GM21825 (cell line): Measurements from ENCODE around the gene N4BP2.
"Not testable (repeated sequence)": the region's sequence is repeated elsewhere in the genome, so short reads cannot be mapped to it uniquely, and the experiment has no call there.

Source experiments
- ATAC-seq: cut with Tn5 transposase; IDR thresholded peaks from one replicate; pipeline ENCODE4 v1.9.1; 2021; ENCODE audit warnings: mild to moderate bottlenecking, moderate library complexity; ENCODE audit not compliant: unreplicated experiment

N4BP2 gene

DNA sequence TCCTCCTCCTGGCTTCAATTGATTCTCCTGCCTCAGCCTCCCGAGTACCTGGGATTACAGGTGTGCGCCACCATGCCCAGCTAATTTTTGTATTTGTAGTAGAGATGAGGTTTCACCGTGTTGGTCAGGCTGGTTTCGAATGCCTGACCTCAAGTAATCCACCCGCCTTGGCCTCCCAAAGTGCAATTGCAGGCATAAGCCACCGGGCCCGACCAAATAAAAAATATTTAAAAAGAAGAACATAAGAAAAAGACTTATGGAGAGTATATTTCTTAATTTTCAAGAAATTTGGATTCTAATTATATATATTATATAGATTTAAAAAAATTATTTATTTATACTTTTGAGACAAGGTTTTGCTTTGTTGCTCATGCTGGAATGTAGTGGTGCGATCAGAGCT, 29.8 kb downstream of the N4BP2 start:
- no peak for ATAC-seq

DNA sequence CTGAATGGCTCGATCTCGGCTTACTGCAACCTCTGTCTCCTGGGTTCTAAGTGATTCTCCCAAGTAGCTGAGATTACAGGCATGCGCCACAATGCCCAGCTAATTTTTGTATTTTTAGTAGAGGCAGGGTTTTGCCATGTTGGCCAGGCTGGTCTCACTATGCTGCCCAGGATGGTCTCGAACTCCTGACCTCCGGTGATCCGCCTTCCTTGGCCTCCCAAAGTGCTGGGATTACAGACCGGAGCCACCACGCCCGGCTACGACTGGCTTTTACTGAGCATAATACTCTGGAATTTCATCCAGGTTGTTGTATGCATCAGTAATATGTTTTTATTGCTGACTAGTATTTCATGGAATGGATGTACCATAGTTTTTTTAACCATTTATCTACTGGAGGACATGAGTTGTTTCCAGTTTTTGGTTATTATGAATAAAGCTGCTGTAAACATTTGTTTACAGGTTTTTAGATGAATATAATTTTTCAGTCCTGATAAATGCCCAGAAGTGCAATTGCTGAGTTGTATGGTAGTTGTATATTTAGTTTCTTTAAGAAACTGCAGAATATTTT, 31.2 kb downstream of the N4BP2 start:
- no peak for ATAC-seq

DNA sequence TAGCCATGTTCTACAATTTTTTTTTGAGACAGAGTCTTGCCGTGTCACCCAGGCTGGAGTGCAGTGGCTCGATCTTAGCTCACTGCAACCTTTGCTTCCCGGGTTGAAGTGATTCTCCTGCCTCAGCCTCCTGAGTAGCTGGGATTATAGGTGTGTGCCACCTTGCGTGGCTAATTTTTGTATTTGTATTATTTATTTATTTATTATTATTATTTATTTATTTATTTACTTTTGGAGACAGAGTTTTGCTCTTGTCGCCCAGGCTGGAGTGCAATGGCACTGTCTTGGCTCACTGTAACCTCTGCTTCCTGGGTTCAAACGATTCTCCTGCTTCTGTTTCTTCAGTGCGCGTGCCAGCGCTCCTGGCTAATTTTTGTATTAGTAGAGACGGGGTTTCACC, 36.8 kb downstream of the N4BP2 start:
- not testable (repeated sequence) for ATAC-seq

DNA sequence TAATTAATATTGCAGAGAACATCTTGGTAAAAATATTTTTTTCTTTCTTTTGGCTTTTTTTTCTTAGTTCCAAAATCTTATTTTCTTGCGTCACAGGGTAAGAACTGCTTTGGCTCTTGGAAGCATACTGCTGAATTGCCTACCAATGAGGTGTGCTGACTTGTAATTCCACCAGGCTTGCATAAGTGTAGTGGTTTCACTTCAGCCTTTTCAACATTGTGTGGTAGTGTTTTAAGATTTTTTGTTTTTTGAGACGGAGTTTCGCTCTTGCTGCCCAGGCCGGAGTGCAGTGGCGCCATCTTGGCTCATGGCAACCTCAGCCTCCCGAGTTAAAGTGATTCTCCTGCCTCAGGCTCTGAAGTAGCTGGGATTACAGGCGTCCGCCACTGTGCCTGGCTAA, 42.4 kb downstream of the N4BP2 start:
- no peak for ATAC-seq

DNA sequence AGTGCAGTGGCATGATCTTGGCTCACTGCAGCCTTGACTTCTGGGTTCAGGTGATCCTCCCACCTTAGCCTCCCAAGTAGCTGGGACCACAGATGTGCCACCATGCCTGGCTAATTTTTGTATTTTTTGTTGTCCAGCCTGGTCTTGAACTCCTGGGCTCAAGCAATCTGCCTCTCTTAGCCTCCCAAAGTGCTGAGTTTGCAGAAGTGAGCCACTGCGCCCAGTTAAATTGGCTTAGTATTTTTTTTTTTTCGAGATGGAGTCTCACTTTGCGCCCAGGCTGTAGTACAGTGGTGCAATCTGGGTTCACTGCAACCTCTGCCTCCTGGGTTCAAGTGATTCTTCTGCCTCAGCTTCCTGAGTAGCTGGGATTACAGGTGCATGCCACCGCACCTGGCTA, 50.5 kb downstream of the N4BP2 start:
- not testable (repeated sequence) for ATAC-seq

DNA sequence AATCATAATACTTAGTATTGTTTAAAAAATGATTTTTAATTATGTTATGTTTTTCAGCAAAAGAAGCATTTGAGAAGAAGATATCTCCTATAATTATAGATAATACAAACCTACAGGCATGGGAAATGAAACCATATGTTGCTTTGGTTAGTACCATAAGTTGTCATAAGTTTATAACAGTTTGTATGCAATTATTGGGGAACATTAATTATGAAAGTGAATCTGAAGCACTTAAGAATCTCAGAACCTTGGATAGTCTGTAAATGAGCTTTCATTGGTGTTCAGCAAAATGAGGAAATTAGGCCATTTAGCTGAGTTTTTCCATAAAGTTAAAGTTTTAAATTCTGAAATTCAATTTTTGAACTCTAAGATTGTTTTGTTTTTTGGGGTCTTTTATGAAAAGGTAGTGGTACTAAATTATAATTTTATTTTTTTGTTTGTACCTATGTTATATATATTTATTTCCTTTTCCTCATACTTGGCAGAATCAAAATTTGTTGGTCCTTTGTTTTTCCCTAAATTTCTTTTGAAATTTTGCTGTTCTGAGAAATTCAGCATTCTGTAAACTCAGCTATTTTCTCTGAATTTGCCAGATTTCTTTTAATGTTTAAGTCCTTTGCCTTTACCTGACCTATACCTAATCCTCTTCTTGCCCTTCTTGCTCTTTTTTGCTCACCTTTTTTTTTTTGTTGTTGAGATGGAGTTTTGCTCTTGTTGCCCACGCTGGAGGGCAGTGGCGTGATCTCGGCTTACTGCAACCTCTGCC, 55.6 kb downstream of the N4BP2 start:
- no peak for ATAC-seq

DNA sequence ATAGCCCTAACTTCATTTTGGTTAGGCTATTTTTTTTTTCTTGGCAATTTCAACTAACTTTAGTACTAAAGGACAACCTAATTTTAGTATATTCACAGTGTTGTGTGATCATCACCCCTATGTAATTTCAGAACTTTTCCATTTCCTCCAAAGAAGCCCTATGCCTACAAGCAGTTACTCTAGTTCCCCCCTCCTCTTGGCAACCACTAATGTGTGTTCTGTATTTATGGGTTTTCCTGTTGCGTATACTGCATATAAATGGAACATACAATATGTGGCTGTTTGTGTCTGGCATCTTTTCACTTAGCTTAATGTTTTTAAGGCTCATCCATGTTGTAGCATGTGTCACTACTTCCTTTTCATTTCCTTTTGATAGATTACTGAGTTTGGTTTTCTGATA, 57.6 kb downstream of the N4BP2 start:
- ATAC-seq, result no peak

DNA sequence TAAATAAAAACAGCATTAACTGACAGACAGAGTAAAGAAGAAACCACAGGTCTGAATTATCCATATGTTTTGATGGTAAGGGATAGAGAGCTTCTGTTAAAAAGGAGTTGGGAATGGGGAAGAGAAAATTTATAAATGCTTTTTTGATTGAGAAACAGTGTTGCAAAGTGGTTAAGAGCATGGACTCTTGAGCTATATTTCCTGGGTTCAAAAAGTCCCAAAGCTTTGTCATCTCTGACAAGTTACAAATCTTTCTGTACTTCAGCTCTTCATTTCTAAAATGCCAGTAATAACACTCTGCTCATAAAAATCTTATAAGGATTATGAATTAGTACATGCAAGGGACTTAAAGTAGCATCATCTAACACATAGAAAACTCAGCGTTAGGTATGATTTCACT, 62.2 kb downstream of the N4BP2 start:
- ATAC-seq, result no peak

DNA sequence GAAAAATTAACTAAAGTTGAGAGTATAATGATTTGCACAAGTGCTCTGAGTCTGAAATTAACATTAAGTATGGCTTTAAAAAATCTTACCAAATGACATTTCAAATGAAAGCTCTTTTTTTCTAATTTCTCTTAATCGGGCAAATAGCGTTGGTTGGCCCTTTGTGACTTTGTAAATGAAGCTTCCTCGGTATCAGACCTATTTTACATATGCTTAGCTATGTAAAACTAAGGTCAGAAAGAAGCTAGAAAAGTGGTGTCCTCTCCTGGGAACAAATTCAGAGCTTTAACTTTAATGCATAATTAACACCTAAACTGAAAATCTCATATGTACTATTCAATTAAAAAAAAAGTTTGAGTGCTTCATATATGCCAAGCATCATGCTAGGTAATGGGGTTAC, 62.7 kb downstream of the N4BP2 start:
- ATAC-seq, result no peak

DNA sequence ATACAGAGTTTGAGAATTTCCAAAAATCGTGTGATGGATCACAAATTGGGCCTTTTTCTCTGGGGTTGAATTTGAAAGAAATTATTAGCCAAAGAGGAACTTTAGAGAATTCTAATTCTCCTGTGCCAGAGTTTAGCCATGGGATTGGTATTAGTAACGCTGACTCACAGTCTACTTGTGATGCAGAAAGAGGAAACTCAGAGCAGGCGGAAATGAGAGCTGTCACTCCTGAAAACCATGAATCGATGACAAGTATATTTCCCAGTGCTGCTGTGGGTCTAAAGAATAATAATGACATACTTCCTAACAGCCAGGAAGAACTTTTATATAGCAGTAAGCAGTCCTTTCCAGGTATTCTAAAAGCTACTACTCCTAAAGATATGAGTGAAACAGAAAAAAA, 64.9 kb downstream of the N4BP2 start:
- ATAC-seq, result no peak

DNA sequence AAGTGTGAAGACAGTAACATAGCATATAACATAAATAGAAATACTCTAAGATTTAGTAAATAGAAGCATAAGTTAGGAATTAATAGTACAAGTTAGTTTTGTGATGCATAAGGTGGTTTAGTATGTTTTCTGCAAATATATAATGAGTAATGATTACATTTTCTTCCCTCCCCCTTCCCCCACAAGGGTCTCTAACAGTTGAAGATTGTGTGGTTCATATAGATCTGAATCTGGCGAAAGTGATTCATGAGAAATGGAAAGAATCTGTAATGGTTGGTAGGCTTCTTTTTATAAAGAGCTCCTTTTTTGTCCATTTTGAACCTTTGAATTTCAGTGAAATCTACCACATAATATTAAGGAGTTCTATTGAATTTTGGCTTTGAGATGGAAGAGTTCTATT, 66.3 kb downstream of the N4BP2 start:
- ATAC-seq, result no peak

DNA sequence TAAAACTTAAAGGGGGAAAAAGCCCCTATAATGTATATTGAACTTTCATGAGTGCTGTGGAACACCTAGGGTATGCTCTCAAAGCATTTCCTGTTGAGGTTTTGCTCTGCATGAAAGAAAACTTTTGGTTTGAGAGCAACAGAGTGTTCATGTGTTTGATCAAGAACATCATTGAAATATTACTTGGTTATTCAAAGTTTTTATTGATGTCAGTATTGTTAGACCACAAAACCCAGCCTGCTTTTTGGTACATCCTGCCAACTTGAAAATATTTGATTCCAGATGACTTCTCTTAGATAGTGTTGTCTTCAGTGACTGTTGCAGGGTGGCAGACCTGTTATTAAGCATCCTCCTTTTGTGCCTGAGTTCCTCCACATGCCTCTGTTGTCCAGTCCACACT, 68.0 kb downstream of the N4BP2 start:
- ATAC-seq, result no peak

DNA sequence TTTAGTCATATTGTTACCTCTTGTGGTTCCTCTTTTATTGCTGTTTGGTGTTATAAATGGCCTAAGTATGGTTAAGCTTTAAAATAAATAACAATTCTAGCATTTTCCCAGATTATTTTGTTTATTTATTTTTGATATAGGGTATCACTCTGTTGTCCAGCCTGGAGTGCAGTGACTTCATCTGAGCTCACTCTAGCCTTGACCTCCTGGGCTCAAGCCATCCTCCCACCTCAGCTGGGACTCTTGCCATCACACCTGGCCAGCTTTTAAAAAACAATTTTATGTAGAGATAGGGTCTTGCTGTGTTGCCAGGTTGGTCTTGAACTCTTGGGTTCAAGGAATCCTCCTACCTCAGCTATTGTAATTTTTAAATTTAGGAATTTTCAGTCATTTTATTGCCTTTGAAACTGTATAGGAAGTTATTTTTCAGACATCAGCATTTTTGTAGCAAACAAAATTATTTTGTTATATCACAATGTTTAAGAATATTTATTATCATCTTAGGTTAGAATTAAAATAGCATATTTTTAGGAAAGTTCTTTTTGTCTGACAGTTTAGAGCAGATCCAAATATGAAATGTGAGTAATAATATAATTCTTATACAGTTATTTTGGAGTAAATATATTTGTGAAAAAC, 73.9 kb downstream of the N4BP2 start:
- ATAC-seq, result no peak

DNA sequence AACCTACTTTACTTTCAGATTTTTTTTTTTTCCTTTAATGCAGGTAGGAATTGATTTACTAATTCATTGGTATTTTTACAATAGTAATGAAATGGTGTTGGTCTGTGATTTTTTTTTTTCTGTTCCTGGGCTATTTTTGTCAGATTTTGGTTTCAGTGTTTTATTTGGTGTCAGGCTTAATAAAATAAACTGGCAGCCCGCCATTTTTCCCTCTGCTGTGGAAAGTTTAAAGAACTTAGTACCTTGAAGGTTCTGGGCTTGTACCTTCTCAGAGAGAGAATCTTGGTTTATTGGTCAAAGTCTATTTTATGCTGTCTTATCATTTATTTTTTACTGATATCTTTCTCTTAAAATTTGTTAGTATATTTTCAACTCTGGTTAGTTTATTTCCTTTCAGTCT, 76.2 kb downstream of the N4BP2 start:
- ATAC-seq, result no peak

DNA sequence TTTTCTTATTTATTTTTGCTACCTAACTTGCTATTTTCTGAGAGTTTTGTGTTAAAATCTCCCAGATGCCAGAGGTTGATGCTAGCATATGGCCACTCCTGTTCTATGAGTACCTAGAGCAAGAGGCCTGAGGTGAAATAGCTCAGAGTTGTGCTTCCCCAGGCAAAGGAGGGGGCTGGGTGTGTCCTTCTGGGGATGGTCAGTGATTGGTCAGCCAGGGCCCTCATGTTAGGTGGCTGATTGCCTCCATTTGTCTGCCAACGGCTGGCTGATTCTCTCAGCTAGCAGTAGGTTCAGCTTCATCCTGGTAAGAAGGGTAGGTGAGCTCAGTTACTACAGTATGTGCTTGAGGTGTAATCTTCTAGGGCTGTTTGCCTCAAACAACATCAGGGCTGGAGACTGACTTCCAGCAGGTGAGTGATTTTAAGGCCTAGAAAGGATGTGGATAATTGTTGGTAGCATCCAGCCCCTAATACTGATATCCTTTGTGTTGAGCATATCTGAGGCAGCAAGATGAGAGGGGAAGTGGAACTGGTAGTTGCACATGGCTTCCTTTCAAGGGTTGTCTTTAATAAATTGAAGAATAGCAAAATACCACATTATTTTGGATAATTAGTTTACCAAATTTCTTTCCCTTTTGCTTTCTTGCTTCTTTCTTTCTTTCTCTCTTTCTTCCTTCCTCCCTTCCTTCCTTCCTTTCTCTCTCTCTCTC, 77.7 kb downstream of the N4BP2 start:
- no peak for ATAC-seq

DNA sequence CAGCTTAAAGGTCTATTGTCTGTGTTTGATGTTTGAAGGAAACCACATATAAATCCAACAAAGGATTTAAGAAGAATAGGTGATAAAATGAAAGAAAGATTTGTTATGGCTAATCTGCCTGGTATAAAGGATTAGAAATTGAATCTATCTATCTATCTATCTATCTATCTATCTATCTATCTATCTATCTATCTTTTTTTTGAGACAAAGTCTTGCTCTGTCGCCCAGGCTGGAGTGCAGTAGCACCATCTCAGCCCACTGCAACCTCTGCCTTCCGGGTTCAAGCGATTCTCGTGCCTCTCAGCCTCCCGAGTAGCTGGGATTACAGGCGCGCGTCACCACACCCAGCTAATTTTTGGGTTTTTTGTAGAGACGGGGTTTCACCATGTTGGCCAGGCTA, 79.6 kb downstream of the N4BP2 start:
- ATAC-seq, result not testable (repeated sequence)

DNA sequence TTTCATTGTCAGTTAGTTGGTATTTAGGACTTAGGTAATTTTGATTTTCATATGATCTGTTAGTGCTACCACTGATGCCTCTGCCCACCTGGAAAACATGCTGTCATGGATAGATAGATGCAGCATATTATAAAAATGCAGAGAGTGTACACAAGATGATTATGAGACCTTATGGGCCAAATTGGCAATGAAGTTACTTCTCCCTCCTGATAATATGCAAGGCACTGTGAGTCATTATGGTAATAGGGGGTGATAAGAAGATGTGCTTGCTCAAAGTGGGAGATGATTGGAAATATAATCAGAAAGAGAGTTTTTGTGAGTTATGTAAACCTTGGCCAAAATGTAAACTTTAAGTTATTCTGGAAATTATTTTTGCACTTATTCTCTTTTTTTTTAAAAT, 83.5 kb downstream of the N4BP2 start:
- ATAC-seq, result no peak

DNA sequence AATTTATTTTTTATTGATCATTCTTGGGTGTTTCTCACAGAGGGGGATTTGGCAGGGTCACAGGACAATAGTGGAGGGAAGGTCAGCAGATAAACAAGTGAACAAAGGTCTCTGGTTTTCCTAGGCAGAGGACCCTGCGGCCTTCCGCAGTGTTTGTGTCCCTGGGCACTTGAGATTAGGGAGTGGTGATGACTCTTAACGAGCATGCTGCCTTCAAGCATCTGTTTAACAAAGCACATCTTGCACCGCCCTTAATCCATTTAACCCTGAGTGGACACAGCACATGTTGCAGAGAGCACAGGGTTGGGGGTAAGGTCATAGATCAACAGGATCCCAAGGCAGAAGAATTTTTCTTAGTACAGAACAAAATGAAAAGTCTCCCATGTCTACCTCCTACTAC, 83.9 kb downstream of the N4BP2 start:
- not testable (repeated sequence) for ATAC-seq

DNA sequence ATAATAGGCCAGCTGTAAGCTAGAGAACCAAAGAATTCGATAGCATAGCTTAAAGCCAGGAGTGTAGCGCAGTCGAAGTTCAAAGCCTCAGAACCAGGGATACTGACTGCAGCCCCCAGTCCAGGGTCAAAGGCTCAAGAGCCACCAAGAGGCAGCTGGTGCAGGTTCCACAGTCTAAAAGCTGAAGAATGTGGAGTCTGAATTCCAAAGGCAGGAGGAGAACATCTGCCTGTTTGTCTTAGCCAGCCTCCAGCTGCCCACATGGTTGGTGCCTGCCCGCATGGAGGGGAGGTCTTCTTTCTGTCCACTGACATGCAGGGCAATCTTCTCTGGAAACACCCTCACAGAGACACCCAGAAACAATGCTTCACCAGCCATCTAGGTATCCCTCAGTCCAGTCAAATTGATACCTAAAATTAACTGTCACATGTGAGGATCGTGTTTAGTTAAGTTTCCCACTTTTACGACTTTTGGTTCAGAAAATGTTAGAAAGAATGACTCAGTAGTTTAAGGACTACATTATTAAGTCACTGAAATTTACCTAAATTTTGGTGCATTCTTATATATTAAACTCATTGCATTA, 87.4 kb downstream of the N4BP2 start:
- no peak for ATAC-seq

DNA sequence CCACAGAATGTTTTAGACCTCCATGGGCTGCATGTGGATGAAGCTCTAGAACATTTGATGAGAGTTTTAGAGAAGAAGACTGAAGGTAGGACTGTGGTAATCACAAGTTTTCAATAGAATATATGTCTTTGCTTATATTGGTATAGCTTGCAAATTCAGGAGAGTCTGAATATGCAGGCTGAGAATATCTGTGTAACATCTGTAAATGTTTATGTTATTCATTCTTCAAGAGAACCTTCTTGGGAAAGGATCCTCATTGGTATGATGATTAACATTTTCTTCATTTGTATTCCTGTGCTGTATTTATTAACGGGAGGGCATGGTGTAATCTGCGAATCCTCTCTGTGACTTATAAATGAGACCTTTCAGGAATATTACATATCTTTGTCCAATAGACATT, 88.1 kb downstream of the N4BP2 start:
- no peak for ATAC-seq

DNA sequence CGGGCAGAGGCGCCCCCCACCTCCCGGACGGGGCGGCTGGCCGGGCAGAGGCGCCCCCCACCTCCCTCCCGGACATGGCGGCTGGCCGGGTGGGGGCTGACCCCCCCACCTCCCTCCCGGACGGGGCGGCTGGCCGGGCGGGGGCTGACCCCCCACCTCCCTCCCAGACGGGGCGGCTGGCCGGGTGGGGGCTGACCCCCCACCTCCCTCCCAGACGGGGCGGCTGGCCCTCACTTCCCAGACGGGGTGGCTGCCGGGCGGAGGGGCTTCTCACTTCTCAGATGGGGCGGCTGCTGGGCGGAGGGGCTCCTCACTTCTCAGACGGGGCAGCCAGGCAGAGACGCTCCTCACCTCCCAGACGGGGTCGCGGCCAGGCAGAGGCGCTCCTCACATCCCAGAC, 90.8 kb downstream of the N4BP2 start:
- not testable (repeated sequence) for ATAC-seq
